Loucy (cell line): ENCODE measurements around the gene PUS3.

Experiments
- EZH2phosphoT487 ChIP-seq: fragments of 200-600 bp; IDR thresholded peaks from 2 replicates; pipeline ENCODE4 v1.6.1; 2018; ENCODE audit warnings: antibody characterized with exemption, mild to moderate bottlenecking, moderate library complexity, borderline replicate concordance
- TF ChIP-seq, protein P1 (sequence below): fragments of 200-600 bp; sonication (generic); conservative IDR thresholded peaks from 2 replicates; pipeline ENCODE4 v1.5.1; 2014; ENCODE audit warnings: mild to moderate bottlenecking, antibody characterized with exemption, low read length

DNA sequence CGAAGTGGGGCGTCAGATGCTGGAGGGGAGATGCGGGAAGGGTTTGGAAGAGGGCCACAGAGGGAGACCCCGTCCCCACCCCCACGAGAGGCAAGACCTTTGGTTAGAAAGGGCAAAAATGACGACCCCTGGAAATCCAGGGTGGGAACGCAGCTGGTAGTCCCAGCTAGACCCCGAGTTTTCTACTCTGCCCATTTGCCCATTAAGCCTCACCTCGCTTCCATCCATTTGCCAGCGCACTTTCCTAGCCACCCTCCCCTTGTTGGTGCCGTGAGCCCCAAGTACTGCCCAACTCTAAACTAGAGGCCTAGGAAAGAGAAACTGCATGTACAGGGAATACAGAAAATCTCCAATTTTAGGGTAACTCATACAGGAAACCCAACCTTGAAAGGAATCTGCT lies 1.7 kb upstream of the PUS3 start:
- no peak for TF ChIP-seq EZH2phosphoT487
- TF ChIP-seq, protein P1, sequence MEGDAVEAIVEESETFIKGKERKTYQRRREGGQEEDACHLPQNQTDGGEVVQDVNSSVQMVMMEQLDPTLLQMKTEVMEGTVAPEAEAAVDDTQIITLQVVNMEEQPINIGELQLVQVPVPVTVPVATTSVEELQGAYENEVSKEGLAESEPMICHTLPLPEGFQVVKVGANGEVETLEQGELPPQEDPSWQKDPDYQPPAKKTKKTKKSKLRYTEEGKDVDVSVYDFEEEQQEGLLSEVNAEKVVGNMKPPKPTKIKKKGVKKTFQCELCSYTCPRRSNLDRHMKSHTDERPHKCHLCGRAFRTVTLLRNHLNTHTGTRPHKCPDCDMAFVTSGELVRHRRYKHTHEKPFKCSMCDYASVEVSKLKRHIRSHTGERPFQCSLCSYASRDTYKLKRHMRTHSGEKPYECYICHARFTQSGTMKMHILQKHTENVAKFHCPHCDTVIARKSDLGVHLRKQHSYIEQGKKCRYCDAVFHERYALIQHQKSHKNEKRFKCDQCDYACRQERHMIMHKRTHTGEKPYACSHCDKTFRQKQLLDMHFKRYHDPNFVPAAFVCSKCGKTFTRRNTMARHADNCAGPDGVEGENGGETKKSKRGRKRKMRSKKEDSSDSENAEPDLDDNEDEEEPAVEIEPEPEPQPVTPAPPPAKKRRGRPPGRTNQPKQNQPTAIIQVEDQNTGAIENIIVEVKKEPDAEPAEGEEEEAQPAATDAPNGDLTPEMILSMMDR: no peak
